Neutrophil (primary cell): ENCODE data around the gene PCLO.

Source experiments
- H3K27ac ChIP-seq: fragments of 200-600 bp; sonication (generic); 2 replicates; pipeline ENCODE4 v1.5.1; 2016; ENCODE audit warnings: mild to moderate bottlenecking, moderate library complexity
- H3K27me3 ChIP-seq: fragments of 200-600 bp; sonication (generic); 2 replicates; pipeline ENCODE4 v1.6.0; 2016; ENCODE audit warnings: mild to moderate bottlenecking
- H3K36me3 ChIP-seq: fragments of 200-600 bp; sonication (generic); 2 replicates; pipeline ENCODE4 v1.5.1; 2017
- H3K4me1 ChIP-seq, 2 experiments: fragments of 200-600 bp in 1 of 2; sonication (generic) in 1 of 2; 1 replicate in 1 of 2; 2 replicates in 1 of 2; pipeline versions ENCODE4 v1.5.1 to v1.6.1; 2013 to 2016; ENCODE audit warnings: low read depth in 1 of 2, low read length in 1 of 2, mild to moderate bottlenecking in 1 of 2, moderate library complexity in 1 of 2; ENCODE audit not compliant: control insufficient read depth in 1 of 2, insufficient read depth in 1 of 2
- H3K4me3 ChIP-seq, 2 experiments: fragments of 200-600 bp in 1 of 2; sonication (generic) in 1 of 2; 1 replicate in 1 of 2; 2 replicates in 1 of 2; pipeline ENCODE4 v1.5.1; 2013 to 2016; ENCODE audit warnings: low read depth in 1 of 2, low read length in 1 of 2, mild to moderate bottlenecking in 1 of 2, moderate library complexity in 1 of 2
- H3K9me3 ChIP-seq: fragments of 200-600 bp; sonication (generic); 2 replicates; pipeline ENCODE4 v1.5.1; 2016
- CTCF ChIP-seq: fragments of 200-600 bp; sonication (generic); IDR thresholded peaks from 2 replicates; pipeline ENCODE4 v1.5.1; 2016; ENCODE audit warnings: antibody characterized with exemption

Gene PCLO

GRCh38 chr7:82840061-82840460, 322.6 kb downstream of the PCLO start:
- H3K4me1 ChIP-seq = no peaks in the 10 kb centered on the region
- H3K36me3 ChIP-seq = no peaks in the 10 kb centered on the region
- no peak for TF ChIP-seq CTCF
- H3K27ac ChIP-seq = no peak overlapping the region
- H3K9me3 ChIP-seq = no peaks in the 10 kb centered on the region
- H3K27me3 ChIP-seq = no peaks in the 10 kb centered on the region
- H3K4me3 ChIP-seq = no peak overlapping the region

- Histone ChIP-seq H3K36me3 (no peaks in the 10 kb centered on the region), H3K9me3 (no peaks in the 10 kb centered on the region), H3K4me1 (no peaks in the 10 kb centered on the region), H3K27ac (no peak overlapping the region), H3K27me3 (no peaks in the 10 kb centered on the region), H3K4me3 (no peak overlapping the region)
- TF ChIP-seq CTCF = no peak
Observed at GRCh38 chr7:82839555-82839954, 323.1 kb downstream of the PCLO start.

GRCh38 chr7:82839063-82839462, 323.6 kb downstream of the PCLO start:
- no peaks in the 10 kb centered on the region for H3K27me3 ChIP-seq

GRCh38 chr7:82838314-82838713, 324.4 kb downstream of the PCLO start:
- Histone ChIP-seq H3K4me1 (no peaks in the 10 kb centered on the region), H3K27me3 (no peaks in the 10 kb centered on the region), H3K36me3 (no peaks in the 10 kb centered on the region), H3K9me3 (no peaks in the 10 kb centered on the region), H3K4me3 (no peak overlapping the region), H3K27ac (no peak overlapping the region)
- no peak for TF ChIP-seq CTCF

More at GRCh38 chr7:82839063-82839462, 323.6 kb downstream of the PCLO start:
- Histone ChIP-seq H3K36me3 (no peaks in the 10 kb centered on the region), H3K9me3 (no peaks in the 10 kb centered on the region), H3K4me1 (no peaks in the 10 kb centered on the region), H3K27ac (no peak overlapping the region), H3K4me3 (no peak overlapping the region)
- TF ChIP-seq CTCF = no peak

GRCh38 chr7:82823073-82823472, 339.6 kb downstream of the PCLO start:
- TF ChIP-seq CTCF = no peak
- Histone ChIP-seq H3K27me3 (no peaks in the 10 kb centered on the region), H3K4me3 (no peak overlapping the region), H3K27ac (no peak overlapping the region), H3K9me3 (no peaks in the 10 kb centered on the region), H3K4me1 (no peaks in the 10 kb centered on the region), H3K36me3 (no peaks in the 10 kb centered on the region)

GRCh38 chr7:82821037-82821436, 341.6 kb downstream of the PCLO start:
- H3K4me1 ChIP-seq = no peaks in the 10 kb centered on the region
- no peaks in the 10 kb centered on the region for H3K27me3 ChIP-seq
- no peak for TF ChIP-seq CTCF

More at GRCh38 chr7:82821037-82821436, 341.6 kb downstream of the PCLO start:
- no peaks in the 10 kb centered on the region for H3K36me3 ChIP-seq
- no peak overlapping the region for H3K27ac ChIP-seq
- no peak overlapping the region for H3K4me3 ChIP-seq
- no peaks in the 10 kb centered on the region for H3K9me3 ChIP-seq
